Hair follicular keratinocyte (primary cell): ENCODE data around the gene TMEM158. TPM values are rescaled to one million over a fixed set of nuclear protein-coding genes. Genes with fewer than 3 reads are reported as not detected.

Source experiments
- total RNA-seq: library from RNA; depleted of rRNA; stranded (reverse); fragments of >200 nt; gene quantifications from 2 replicates; pipeline ENCODE4 v1.2.3, GENCODE V29; 2015

The TMEM158 gene
- total RNA-seq, result 3.0 and 4.3 TPM in 2 replicates

DNA sequence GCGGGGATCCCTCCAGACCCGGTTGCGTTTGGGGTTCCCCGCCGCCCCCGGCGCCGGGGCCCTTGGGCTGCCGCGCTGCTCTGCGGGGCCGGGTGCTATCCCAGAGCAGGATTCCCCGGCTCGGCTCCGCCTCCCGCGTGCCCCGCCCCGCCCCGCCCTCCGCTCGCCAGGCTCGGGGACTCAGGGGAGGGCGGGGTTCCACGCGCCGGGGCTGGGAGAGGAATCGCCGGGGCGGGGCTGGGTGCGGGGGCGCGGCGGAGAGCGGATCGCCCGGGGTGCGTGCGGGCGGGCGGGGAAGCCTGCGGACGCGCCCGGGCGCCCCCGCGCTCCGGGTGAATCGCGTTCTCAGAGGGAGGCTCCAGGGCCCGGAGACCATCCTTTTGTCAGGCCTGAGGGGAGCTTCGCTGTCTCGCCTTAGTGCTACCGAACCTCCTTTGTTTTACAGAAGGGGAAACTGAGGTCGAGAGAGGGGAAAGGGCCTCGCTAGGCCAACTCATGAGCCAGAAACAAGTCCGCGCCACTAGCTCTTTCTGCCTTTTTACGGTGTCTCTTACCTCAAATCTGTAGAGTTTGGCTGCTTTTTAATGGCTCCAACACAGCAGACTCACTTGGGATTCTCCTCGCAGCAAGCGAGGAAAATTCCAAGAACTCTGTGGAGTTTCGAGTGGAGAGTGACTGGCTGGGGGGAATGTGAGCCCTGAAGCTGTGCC, at the start of gene TMEM158:
Gene TMEM158 (minus strand): TSS at position 82 of the 710 bp plus-strand sequence. CDS start 260 bp downstream, outside the sequence.

Other genes starting within 250 kb of the TMEM158 start
- not detected in 2 replicates for gene CLEC3B, start 200.0 kb downstream of the TMEM158 start, total RNA-seq
- gene CDCP1, start 79.9 kb downstream of the TMEM158 start, total RNA-seq, result 94.4 and 155 TPM in 2 replicates
- 16.2 and 21.0 TPM in 2 replicates for gene LARS2, start 162.3 kb upstream of the TMEM158 start, total RNA-seq